CD4-positive, alpha-beta T cell treated with Interferon alpha-2 for 1 hour (primary cell): ENCODE results near the gene OSBPL10.
"Not testable (repeated sequence)": the region's sequence is repeated elsewhere in the genome, so short reads cannot be mapped to it uniquely, and the experiment has no call there.

Experiments used
- DNase-seq, 2 donors: peaks; one replicate each; pipeline ENCODE4 v3.0.0-alpha.2; 2020 to 2022

OSBPL10 gene

DNA sequence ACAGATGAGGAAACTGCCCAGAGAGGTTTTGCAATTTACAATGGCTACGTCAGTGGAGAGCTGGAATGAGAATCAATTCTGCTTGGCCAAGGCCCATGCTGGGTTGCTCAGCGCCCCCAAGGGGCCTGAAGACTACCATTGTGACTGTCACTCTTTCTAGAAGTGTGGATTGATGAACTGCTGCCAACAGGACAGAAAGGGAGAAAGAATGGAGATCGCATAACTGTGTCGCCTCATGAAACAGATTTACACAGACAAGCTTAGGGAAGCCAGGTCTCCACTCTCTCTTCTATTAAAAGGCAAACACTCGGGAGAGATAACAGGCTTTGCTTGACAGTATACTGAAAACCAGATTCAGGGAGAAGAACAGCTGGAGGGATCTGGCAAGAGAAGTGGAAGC, 288.3 kb downstream of the OSBPL10 start:
- no peak for DNase-seq

- DNase-seq: no peak
Measured at GRCh38 chr3:31690771-31691170, 290.3 kb downstream of the OSBPL10 start.

GRCh38 chr3:31689523-31689922, 291.5 kb downstream of the OSBPL10 start:
- not testable (repeated sequence) for DNase-seq

- DNase-seq: no peak
Measured at GRCh38 chr3:31688984-31689383, 292.1 kb downstream of the OSBPL10 start.

DNA sequence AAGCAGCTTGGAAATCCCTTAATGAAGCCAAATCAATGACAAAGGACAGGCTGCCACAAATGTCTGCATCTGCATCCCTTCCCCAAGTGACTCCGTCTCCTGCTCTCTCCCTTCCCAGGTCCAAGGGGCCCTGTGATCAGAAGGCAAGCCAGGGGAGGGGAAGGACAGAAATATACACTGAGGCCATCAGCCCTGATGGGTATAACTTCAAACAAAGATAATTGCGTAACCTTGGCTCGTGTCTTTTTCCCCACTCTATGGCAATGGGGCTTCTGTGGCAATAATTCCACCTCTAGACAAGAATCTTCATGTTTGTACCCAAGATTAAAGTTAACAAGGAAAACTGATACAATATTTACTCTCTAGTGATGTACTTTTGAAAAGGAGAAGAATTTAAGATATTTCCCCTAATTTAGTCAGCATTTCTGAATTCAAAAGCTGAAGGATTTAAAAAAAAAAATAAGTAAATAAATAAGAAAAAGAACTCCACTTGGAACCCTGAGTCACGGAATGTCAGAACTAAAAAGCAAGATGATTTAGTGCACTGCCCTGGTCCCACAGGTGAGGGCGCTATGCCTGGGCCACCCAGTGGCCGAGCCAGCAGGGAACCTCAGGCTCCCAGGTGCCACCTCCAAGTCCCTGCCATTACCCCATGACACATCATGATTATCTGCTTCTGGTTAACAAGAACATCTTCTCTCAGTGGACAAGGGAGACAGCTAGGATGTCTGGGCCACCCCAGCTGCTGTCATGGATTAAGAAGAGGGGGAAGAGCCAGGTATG, 293.9 kb downstream of the OSBPL10 start:
- no peak for DNase-seq

- no peak for DNase-seq
Measured at GRCh38 chr3:31680072-31680870, 300.8 kb downstream of the OSBPL10 start.

GRCh38 chr3:31676556-31676955, 304.5 kb downstream of the OSBPL10 start:
- DNase-seq: no peak

DNA sequence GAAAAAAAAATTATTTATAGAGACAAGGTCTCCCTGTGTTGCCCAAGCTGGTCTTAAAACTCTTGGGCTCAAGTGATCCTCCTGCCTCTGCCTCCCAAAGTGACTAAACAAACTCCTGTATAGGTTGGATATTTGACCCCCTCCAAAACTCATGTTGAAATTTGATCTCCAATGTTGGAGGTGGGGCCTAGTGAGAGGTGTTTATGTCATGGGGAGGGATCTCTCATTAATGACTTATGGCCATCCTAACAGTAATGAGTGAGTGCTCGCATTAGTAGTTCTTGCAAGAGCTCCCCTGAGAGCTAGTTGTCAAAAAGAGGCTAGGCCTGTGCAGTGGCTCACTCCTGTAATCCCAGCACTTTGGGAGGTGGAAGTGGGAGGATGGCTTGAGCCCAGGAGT, 307.1 kb downstream of the OSBPL10 start:
- no peak for DNase-seq

- DNase-seq: no peak
Measured at GRCh38 chr3:31671976-31672375, 309.1 kb downstream of the OSBPL10 start.

DNA sequence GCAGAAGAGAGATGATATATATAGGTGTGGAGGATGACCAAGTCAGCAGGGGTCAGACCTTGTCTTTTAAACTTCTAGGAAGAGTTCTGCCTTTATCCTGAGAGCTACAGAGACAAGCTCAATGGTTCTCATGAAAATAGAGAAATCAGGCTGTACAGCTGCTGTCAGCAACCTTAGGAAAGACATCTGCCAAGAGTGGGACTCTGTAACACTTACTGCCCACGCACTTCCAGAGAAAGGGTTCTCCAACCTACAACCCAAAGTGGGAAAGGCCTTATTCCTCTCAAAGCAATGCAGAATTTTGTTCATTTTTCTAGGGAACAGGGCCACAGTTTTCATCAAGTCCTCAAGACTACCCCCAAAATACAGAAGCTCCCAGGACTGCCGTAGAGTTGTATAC, 309.6 kb downstream of the OSBPL10 start:
- no peak for DNase-seq

- no peak for DNase-seq
Measured at GRCh38 chr3:31670722-31671121, 310.3 kb downstream of the OSBPL10 start.

- DNase-seq: no peak
Measured at GRCh38 chr3:31670136-31670535, 310.9 kb downstream of the OSBPL10 start.

DNA sequence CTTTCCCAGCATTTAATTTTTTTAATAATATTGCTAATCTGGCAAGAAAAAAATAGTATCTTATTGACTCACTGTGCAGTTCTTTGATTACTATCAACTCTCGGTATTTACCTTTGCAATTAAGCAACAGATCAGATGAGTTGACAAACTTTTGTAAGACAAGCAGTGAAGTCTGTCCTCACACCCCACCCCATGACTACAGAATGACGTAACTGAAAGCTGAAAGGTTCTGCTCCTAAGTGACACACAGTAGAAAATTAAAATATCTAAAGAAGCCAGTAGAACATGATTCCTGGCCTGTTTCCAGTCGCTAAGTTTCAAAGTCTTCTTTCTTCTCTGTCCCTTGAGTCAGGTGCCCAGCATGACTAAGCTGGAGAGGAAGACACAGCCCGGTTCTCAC, 312.8 kb downstream of the OSBPL10 start:
- no peak for DNase-seq

- no peak for DNase-seq
Measured at GRCh38 chr3:31667582-31667981, 313.5 kb downstream of the OSBPL10 start.

GRCh38 chr3:31664031-31664430, 317.0 kb downstream of the OSBPL10 start:
- DNase-seq: no peak

DNA sequence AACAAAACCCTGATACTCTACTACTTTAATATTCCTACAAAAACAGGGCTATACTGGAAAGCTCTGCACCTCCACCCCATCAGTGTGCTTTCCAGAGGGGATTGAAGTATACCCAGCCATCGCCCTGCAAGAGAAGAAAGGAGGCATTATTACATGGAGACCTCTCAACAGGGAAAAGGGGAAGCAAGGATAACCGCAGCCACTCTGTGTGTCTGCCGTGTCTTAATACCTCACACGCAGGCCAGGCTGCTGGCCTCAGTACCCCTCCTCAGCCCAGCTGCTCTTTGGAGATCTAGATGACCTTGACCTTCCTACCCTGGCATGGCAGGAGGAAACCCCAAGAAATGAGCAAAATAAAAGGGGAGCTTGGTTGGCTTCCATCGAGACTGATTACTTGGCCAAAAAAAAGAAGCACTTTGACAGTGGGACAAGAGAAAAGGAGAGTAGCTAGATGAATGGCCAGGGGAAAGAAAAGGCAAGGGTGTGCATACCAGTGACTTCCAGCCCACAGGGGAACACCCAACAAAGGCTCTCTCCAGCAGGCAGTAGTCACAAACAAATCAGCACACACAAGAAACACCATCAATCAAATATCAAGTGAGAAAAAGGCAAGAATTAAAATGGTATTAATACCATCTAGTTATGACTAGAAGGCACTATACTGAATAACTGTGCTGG, 318.9 kb downstream of the OSBPL10 start:
- no peak for DNase-seq

DNA sequence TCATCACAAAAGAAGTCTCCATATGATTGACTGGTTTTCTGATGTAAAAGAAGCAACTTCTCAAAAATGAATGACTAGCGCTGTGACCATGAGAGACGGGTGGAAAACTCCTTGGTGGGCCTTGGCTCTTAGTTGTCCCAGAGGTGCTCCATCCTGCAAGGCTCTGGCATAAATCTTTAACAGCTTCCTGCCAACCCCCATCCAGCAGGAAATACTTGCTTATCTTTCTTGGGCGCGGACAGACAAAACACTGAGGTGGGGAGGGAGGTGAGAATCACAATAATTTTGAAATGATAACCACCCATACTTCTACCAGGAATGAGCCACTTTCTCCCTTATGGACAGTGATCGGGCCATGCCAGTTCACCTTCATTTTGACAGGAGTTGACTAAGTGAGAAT, 319.8 kb downstream of the OSBPL10 start:
- no peak for DNase-seq

DNA sequence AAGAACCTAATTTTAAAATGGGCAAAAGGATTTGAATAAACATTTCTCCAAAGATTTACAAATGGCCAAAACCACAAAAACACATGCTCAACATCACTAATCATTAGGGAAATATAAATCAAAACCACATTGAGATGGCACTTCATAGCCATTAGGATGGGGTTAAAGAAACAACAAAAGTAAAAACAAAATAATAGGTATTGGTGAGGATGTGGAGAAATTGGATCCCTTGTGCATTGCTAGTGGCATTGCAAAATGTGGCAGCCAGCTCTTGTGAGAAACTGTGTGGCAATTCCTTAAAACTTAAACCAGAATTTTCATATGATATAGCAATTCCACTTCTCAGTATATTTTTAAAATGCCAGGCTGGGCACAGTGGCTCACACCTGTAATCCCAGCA, 321.8 kb downstream of the OSBPL10 start:
- no peak for DNase-seq

DNA sequence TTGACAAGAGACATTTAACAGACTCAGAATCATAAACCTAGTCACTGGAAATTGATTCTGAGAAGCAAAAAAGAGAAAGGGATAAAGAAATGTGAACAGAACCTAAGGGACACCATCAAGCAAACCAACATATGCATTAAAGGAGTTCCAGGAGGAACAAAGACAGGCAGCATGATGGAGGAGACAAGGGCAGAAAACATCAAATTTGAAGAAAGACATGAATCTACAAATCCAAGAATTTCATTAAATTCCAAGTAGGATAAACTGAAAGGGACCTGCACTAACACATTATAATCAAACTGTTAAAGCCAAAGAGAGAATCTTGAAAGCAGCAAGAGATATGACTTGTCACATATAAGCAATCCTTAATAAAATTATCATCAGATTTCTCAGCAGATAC, 326.1 kb downstream of the OSBPL10 start:
- DNase-seq: no peak

DNA sequence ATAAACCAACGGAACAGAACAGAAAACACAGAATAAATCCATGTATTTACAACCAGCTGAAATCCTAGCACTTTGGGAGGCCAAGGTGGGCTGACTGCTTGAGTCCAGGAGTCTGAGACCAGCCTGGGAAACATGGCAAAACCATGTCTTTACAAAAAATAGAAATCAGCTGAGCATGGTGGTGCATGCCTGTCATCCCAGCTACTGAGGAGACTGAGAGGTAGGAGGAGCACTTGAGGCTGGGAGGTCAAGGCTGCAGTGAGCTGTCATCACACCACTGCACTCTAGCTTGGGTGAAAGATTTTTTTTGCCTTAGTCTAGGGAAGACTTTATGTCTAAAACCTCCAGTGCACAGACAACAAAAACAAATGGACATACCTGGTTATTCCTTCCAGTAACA, 327.6 kb downstream of the OSBPL10 start:
- no peak for DNase-seq

DNA sequence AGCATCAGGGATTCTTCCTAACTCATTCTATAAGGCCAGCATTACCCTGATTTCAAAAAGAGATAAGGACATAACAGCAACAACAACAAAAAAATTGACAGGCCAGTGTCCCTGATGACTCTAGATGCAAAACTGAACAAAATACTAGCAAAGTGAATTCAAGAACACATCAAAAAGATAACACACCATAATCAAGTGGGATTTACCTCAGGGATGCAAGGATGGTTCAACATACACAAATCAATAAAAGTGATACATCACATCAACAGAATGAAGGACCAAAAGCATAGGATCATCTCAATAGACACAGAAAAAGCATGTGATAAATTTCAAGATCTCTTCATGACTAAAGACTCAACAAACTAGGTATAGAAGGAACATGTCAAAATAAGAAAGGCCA, 328.8 kb downstream of the OSBPL10 start:
- no peak for DNase-seq

GRCh38 chr3:31648286-31648968, 332.6 kb downstream of the OSBPL10 start:
- no peak for DNase-seq

- no peak for DNase-seq
Measured at GRCh38 chr3:31645256-31645655, 335.8 kb downstream of the OSBPL10 start.
